ENCODE data around the gene HADH.
"Not testable (repeated sequence)": the region's sequence is repeated elsewhere in the genome, so short reads cannot be mapped to it uniquely, and the experiment has no call there.

HADH gene

GRCh38 chr4:108007984-108008383 is 18.3 kb downstream of the HADH start:
- H3K9me3 Mint-ChIP-seq (ENCODE audit: low read depth) = no peaks in the 10 kb centered on the region
- no peak overlapping the region for H3K27ac Mint-ChIP-seq
- peaks cover 43% of the 10 kb centered on the region for H3K4me1 Mint-ChIP-seq (ENCODE audit: low read depth)
- peaks cover 29% of the 10 kb centered on the region for H3K36me3 Mint-ChIP-seq
- no peaks in the 10 kb centered on the region for H3K27me3 Mint-ChIP-seq
- H3K4me3 Mint-ChIP-seq = no peak overlapping the region

GRCh38 chr4:108008721-108009120 is 19.0 kb downstream of the HADH start:
- H3K9me3 Mint-ChIP-seq (ENCODE audit: low read depth) = no peaks in the 10 kb centered on the region
- H3K27me3 Mint-ChIP-seq = no peaks in the 10 kb centered on the region
- H3K27ac Mint-ChIP-seq = no peak overlapping the region

GRCh38 chr4:108010167-108010566 is 20.5 kb downstream of the HADH start:
- Mint-ChIP-seq H3K27ac (no peak overlapping the region), H3K36me3 (peaks cover 27% of the 10 kb centered on the region), H3K4me3 (no peak overlapping the region), H3K27me3 (no peaks in the 10 kb centered on the region), H3K9me3 (ENCODE audit: low read depth) (no peaks in the 10 kb centered on the region), H3K4me1 (ENCODE audit: low read depth) (peaks cover 21% of the 10 kb centered on the region)

More at GRCh38 chr4:108008721-108009120, 19.0 kb downstream of the HADH start:
- H3K36me3 Mint-ChIP-seq = peaks cover 29% of the 10 kb centered on the region
- no peak overlapping the region for H3K4me3 Mint-ChIP-seq
- H3K4me1 Mint-ChIP-seq (ENCODE audit: low read depth) = peaks cover 36% of the 10 kb centered on the region

GRCh38 chr4:108012382-108012781 is 22.7 kb downstream of the HADH start:
- not testable (repeated sequence) for H3K27me3 Mint-ChIP-seq; H3K4me1 Mint-ChIP-seq (ENCODE audit: low read depth); H3K4me3 Mint-ChIP-seq; H3K27ac Mint-ChIP-seq; H3K9me3 Mint-ChIP-seq (ENCODE audit: low read depth)
- H3K36me3 Mint-ChIP-seq = peaks cover 24% of the 10 kb centered on the region

GRCh38 chr4:108013327-108013726 is 23.6 kb downstream of the HADH start:
- no peaks in the 10 kb centered on the region for H3K9me3 Mint-ChIP-seq (ENCODE audit: low read depth)
- no peak overlapping the region for H3K27ac Mint-ChIP-seq
- H3K36me3 Mint-ChIP-seq = peaks cover 23% of the 10 kb centered on the region
- no peaks in the 10 kb centered on the region for H3K27me3 Mint-ChIP-seq
- no peak overlapping the region for H3K4me3 Mint-ChIP-seq
- peaks cover 4% of the 10 kb centered on the region for H3K4me1 Mint-ChIP-seq (ENCODE audit: low read depth)

GRCh38 chr4:108013955-108014354 is 24.3 kb downstream of the HADH start:
- Mint-ChIP-seq H3K4me3 (no peak overlapping the region), H3K9me3 (ENCODE audit: low read depth) (no peaks in the 10 kb centered on the region), H3K27me3 (no peaks in the 10 kb centered on the region), H3K27ac (no peak overlapping the region), H3K36me3 (peaks cover 20% of the 10 kb centered on the region), H3K4me1 (ENCODE audit: low read depth) (peaks cover 6% of the 10 kb centered on the region)

GRCh38 chr4:108018040-108018883 is 28.6 kb downstream of the HADH start:
- Mint-ChIP-seq H3K27ac (peak overlapping the region; percentile 67), H3K36me3 (peaks cover 11% of the 10 kb centered on the region), H3K4me3 (no peak overlapping the region), H3K9me3 (ENCODE audit: low read depth) (no peaks in the 10 kb centered on the region), H3K4me1 (ENCODE audit: low read depth) (peaks cover 14% of the 10 kb centered on the region), H3K27me3 (no peaks in the 10 kb centered on the region)

- H3K36me3 Mint-ChIP-seq = peaks cover 11% of the 10 kb centered on the region
- peak overlapping the region; percentile 67 for H3K27ac Mint-ChIP-seq
- peaks cover 14% of the 10 kb centered on the region for H3K4me1 Mint-ChIP-seq (ENCODE audit: low read depth)
- no peaks in the 10 kb centered on the region for H3K9me3 Mint-ChIP-seq (ENCODE audit: low read depth)
- H3K4me3 Mint-ChIP-seq = no peak overlapping the region
- no peaks in the 10 kb centered on the region for H3K27me3 Mint-ChIP-seq
Observed at GRCh38 chr4:108018884-108019187, 29.1 kb downstream of the HADH start.

- Mint-ChIP-seq H3K9me3 (ENCODE audit: low read depth) (no peaks in the 10 kb centered on the region), H3K36me3 (peaks cover 16% of the 10 kb centered on the region), H3K27me3 (no peaks in the 10 kb centered on the region), H3K4me1 (ENCODE audit: low read depth) (peaks cover 18% of the 10 kb centered on the region), H3K27ac (no peak overlapping the region), H3K4me3 (no peak overlapping the region)
Observed at GRCh38 chr4:108024085-108024877, 34.6 kb downstream of the HADH start.

GRCh38 chr4:108024878-108025165 is 35.1 kb downstream of the HADH start:
- Mint-ChIP-seq H3K36me3 (peaks cover 16% of the 10 kb centered on the region), H3K27ac (no peak overlapping the region), H3K4me1 (ENCODE audit: low read depth) (peaks cover 18% of the 10 kb centered on the region), H3K27me3 (no peaks in the 10 kb centered on the region), H3K4me3 (no peak overlapping the region), H3K9me3 (ENCODE audit: low read depth) (no peaks in the 10 kb centered on the region)

GRCh38 chr4:108029016-108029720 is 39.5 kb downstream of the HADH start:
- Mint-ChIP-seq H3K27ac (peak overlapping the region; percentile 97), H3K9me3 (ENCODE audit: low read depth) (no peaks in the 10 kb centered on the region), H3K4me1 (ENCODE audit: low read depth) (peaks cover 57% of the 10 kb centered on the region), H3K27me3 (no peaks in the 10 kb centered on the region), H3K4me3 (peak overlapping the region; percentile 83), H3K36me3 (peaks cover 9% of the 10 kb centered on the region)

- peak overlapping the region; percentile 83 for H3K4me3 Mint-ChIP-seq
- peaks cover 13% of the 10 kb centered on the region for H3K36me3 Mint-ChIP-seq
- H3K27ac Mint-ChIP-seq = peak overlapping the region; percentile 97
- peaks cover 62% of the 10 kb centered on the region for H3K4me1 Mint-ChIP-seq (ENCODE audit: low read depth)
- H3K9me3 Mint-ChIP-seq (ENCODE audit: low read depth) = no peaks in the 10 kb centered on the region
- H3K27me3 Mint-ChIP-seq = no peaks in the 10 kb centered on the region
Observed at GRCh38 chr4:108029731-108030130, 40.0 kb downstream of the HADH start.

- peak overlapping the region; percentile 97 for H3K27ac Mint-ChIP-seq
- peaks cover 67% of the 10 kb centered on the region for H3K4me1 Mint-ChIP-seq (ENCODE audit: low read depth)
- peaks cover 10% of the 10 kb centered on the region for H3K36me3 Mint-ChIP-seq
- no peaks in the 10 kb centered on the region for H3K27me3 Mint-ChIP-seq
- H3K9me3 Mint-ChIP-seq (ENCODE audit: low read depth) = no peaks in the 10 kb centered on the region
- H3K4me3 Mint-ChIP-seq = peak overlapping the region; percentile 83
Observed at GRCh38 chr4:108030332-108030731, 40.6 kb downstream of the HADH start.

GRCh38 chr4:108031427-108032083 is 41.9 kb downstream of the HADH start:
- no peaks in the 10 kb centered on the region for H3K9me3 Mint-ChIP-seq (ENCODE audit: low read depth)
- no peaks in the 10 kb centered on the region for H3K27me3 Mint-ChIP-seq
- H3K4me3 Mint-ChIP-seq = peak overlapping the region; percentile 49
- H3K4me1 Mint-ChIP-seq (ENCODE audit: low read depth) = peaks cover 78% of the 10 kb centered on the region
- peaks cover 10% of the 10 kb centered on the region for H3K36me3 Mint-ChIP-seq
- peak overlapping the region; percentile 97 for H3K27ac Mint-ChIP-seq

- Mint-ChIP-seq H3K27me3 (no peaks in the 10 kb centered on the region), H3K4me3 (no peak overlapping the region), H3K27ac (peak overlapping the region; percentile 92), H3K9me3 (ENCODE audit: low read depth) (no peaks in the 10 kb centered on the region), H3K4me1 (ENCODE audit: low read depth) (peaks cover 92% of the 10 kb centered on the region), H3K36me3 (peaks cover 6% of the 10 kb centered on the region)
Observed at GRCh38 chr4:108033348-108033747, 43.7 kb downstream of the HADH start.

Measured in activated naive CD8-positive, alpha-beta T cell (primary cell).